CD4-positive, alpha-beta T cell treated with Interleukin-2 at 100 ng/mL for 4 hours (primary cell): ENCODE data around the gene PTPMT1.
"Not testable (repeated sequence)": the region's sequence is repeated elsewhere in the genome, so short reads cannot be mapped to it uniquely, and the experiment has no call there.

Experiments
- DNase-seq: peaks from one replicate; pipeline ENCODE4 v3.0.0-alpha.2; 2020; ENCODE audit warnings: low spot score

PTPMT1 gene

GRCh38 chr11:47546274-47546673 is 19.1 kb upstream of the PTPMT1 start:
- DNase-seq = not testable (repeated sequence)

- DNase-seq = no peak
These were observed 14.9 kb upstream of the PTPMT1 start for GRCh38 chr11:47550288-47551047.

DNA sequence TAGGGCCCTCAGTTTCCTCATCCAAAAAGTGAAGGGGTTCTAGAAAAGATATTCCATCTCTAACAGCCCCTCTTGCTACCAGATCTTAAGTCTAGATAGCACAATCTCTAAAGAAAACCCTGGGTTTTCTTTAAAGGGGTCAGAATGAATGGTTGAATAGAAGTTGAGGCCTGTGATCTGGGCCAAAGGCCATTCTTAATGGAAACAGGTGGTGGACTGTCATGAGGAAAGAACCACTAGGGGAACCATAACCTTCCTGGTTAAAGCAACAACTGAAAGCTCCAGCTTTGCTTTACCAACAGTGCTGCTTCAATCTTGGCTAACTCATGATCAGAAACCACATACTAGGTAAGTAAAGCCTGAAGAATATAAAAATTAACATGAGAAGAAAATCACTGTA is 14.3 kb upstream of the PTPMT1 start:
- peak; percentile 21 for DNase-seq

DNA sequence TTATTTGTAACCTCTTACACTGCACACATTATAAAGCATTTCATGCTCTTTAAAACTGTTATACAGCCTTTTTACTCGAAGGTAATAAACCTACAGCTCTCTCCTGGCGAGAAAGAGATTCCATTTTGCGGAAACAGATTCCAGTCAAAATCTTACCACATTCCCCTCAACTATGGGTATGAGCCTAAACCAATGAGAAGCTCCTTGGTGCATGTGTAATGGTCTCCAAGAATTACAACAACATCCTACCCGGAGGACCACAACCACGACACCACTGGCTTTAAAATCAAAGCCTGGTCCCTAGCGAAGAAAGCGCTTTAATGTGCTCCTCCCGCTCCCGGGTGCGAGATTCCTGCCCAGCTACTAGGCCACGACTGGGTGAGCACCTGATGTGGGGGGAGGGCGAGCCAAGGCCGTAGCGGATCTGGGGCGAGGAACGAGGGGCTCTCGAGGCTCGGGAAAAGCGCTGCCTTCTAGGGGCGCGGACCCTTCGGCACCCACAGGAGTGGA is 13.3 kb upstream of the PTPMT1 start:
- no peak for DNase-seq

DNA sequence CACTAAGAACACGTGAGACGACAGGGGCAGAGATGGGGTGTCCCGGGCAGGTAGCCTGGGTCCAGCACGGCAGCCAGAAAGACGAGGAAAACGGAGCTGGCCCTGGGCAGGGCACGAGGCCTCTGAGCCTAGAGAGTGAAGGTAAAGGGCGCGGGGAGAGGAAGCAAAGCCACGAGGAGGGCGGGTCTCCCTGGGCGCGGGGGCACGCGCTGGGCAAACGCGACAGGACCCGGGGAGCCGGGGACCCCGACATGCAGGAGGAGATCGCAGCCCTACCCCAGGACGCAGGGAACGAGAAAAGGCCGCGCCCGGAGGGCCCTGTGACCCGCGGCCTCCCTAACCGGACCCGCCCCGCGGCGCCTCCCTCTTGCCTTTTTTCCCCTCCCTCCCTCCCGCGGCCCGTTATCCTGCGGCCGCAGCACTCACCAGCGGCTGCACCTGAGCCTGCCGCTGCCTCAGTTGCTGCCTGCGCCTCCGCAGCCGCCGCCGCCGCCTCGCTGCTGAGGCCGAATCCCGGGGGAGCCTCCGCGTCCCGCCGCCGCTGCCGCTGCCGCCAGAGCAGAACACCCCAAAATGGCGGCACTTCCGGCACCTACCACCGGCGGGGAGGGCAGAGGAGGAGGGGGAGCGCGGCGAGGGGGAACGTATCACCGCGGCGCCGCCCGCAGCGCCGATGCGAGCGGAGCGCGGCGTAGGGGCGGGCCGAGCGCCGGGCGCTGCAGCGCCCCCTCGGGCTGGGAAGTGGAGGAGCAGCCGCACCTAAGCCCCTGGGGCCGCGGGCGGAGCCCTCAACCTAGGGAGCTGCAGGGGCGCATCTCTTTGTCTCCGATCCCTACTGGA is 12.6 kb upstream of the PTPMT1 start, which contains the start of gene CELF1:
CELF1 (minus strand) TSS at position 567 of the 840 bp plus-strand sequence. CDS start 53,609 bp downstream, outside the sequence.
- DNase-seq = peak; percentile 92

DNA sequence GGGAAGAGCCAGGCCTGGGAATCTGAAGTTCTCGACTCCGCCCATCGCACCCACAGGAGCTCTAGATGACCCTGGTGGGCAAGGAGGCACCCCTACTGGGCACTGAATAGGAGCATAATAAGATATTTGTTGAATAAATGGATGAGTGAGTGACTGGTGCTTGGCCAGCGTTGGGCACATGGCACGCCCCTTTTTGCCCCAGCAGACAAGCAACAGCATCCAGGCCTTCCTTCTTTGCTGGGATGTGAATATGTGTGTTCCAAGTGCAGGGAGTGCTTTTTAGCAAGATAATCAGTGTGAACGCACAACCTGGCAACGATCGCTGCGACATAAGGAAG is 12.0 kb upstream of the PTPMT1 start:
- DNase-seq = no peak

DNA sequence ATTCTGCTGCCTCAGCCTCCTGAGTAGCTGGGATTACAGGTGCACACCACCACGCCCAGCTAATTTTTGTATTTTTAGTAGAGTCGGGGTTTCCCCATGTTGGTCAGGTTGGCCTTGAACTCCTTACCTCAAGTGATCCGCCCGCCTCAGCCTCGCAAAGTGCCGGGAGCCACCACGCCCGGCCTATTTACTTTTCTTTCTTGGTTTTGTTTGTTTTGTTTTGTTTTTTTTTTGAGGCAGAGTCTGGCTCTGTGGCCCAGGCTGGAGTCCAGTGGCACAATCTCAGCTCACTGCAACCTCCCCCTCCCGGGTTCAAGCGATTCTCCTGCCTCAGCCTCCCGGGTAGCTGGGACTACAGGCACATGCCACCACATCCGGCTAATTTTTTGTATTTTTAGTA is 8.4 kb upstream of the PTPMT1 start:
- not testable (repeated sequence) for DNase-seq

- DNase-seq = no peak
These were observed 6.7 kb upstream of the PTPMT1 start for GRCh38 chr11:47558695-47559094.

GRCh38 chr11:47560426-47560825 is 5.0 kb upstream of the PTPMT1 start:
- no peak for DNase-seq

- not testable (repeated sequence) for DNase-seq
These were observed 3.0 kb upstream of the PTPMT1 start for GRCh38 chr11:47562393-47562792.

GRCh38 chr11:47564366-47564765 is 1.0 kb upstream of the PTPMT1 start:
- not testable (repeated sequence) for DNase-seq

DNA sequence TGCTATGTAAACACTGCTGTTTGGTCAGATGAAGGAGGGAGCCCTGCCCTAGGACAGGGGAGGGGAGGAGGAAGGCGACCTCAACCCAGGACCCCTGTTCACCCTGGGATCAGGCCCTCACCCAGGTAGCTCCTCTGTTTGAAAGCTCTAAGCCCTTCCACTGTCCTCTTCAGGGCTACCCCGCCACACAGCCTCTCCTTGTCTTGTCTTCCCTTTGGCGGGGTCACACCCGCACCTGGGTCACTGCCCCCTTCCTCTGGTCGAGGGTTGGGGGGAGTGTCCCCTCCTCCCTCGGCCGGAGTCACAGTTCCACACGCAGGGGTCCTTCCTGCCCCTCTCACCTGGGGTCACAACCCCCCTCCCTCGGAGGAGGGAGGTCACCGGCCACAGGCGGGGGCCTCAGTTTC is 463 bp upstream of the PTPMT1 start:
- no peak for DNase-seq

- DNase-seq = no peak
These were observed 825 bp downstream of the PTPMT1 start for GRCh38 chr11:47566149-47566698.

DNA sequence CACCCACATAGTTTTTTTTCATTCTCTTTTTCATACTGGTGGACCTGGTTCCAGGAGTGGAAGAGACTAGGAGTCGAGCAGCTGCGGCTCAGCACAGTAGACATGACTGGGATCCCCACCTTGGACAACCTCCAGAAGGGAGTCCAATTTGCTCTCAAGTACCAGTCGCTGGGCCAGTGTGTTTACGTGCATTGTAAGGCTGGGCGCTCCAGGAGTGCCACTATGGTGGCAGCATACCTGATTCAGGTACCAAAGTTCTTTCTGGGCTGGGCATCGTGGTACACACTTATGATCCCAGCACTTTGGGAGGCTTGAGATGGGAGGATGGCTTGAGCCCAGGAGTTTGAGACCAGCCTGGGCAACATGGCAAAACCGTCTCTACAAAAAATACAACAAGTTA is 4.2 kb downstream of the PTPMT1 start:
- DNase-seq = no peak

DNA sequence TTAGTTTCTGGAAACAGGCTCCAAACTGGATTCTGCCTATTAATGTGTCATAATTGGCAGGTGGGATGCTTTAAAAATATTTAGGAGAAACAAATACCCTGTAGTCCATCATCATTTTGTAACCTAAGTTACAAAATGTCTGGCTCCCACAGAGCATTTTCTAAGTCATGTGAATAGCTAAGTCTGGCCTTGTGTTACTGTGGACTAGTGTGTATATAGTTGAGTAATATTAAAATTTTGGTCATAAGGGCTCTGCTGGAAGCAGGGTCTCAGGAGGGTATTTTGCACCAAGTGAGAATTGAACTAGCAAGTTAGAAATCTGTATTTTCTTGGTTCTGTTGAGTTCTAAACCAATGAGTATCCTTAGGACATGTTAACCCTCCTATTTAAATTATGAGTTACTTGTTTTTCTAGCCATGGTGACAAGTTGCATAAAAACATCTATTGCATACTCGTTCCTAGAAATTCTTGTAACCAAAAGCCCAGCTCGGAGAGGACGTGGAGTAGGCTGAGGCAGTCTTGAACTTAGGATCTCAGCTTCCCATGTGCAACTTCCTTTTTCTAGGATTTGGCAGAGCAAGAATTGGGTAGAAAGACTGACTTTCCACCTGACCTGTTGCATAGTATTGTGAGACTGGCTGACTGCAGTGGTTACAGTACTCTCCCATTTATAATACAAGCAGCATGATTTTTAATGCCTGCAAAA is 5.4 kb downstream of the PTPMT1 start:
- no peak for DNase-seq

DNA sequence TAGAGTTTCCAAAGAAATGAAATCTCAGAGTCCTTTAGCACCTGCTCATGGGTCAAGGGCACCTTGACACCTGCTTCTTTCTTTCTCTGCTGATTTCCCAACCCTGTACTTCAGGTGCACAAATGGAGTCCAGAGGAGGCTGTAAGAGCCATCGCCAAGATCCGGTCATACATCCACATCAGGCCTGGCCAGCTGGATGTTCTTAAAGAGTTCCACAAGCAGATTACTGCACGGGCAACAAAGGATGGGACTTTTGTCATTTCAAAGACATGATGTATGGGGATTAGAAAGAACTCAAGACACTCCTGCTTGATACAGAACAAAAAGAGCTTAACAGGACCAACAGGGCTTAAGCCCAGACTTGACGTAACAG is 5.9 kb downstream of the PTPMT1 start:
- DNase-seq = no peak

GRCh38 chr11:47571895-47572294 is 6.5 kb downstream of the PTPMT1 start:
- no peak for DNase-seq

DNA sequence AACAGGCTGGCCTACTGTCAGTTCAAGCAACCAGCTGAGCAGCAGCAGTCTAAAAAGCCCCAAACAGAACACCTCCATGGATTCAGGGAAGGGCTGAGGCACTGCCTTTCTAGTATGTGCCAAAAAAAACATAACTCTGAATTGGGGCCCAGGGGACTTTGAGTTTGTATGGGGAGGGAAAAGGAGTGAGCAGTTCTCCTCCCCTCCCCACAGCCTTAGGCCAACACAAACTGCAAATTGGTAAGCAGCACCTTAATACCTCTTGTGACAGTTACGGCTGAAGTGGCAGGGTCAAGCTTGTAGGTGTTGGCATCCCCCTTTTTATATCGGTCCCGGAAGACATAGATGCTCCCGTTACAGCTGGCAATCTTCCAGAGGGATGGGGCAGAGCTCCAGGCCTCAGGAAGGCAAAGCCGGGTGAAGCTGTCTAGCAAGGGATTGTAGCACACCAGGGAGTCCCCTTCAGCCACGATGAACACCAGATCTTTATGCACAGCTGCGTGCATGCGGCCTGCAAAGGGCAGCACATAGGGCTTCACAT is 7.4 kb downstream of the PTPMT1 start:
- no peak for DNase-seq

GRCh38 chr11:47573321-47573720 is 7.9 kb downstream of the PTPMT1 start:
- DNase-seq = no peak

GRCh38 chr11:47577460-47578041 is 12.2 kb downstream of the PTPMT1 start:
- no peak for DNase-seq
